ENCODE data around the gene MAPK14.

- TF ChIP-seq POLR2A (IDR thresholded peaks at IDR 0.05) (no peak), CTCF (IDR thresholded peaks at IDR 0.05) (no peak), EP300 (IDR thresholded peaks at IDR 0.05) (no peak)
Observed at GRCh38 chr6:36054415-36054814, 26.8 kb downstream of the MAPK14 start.
